ENCODE results near the gene ANKRD10.

DNA sequence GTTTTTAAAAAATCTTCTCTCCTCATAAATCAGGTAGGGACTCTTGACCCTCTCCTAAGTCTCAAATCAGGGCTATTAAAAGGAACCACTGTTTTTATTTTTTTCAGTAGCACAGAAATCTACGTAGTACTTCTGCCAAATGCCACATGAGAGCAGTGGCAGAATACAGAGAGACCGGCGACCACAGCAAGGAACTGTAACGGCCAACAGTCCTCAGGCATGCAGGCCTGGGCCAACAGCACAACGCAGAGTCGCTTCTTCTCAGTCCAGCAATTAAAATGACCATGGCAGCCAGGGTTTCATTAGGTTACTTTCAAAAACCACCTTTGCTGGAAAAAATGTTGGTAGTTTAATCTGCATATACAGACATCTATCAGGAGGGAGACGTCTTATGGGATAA lies 34.2 kb downstream of the ANKRD10 start:
- TF ChIP-seq, protein P1, sequence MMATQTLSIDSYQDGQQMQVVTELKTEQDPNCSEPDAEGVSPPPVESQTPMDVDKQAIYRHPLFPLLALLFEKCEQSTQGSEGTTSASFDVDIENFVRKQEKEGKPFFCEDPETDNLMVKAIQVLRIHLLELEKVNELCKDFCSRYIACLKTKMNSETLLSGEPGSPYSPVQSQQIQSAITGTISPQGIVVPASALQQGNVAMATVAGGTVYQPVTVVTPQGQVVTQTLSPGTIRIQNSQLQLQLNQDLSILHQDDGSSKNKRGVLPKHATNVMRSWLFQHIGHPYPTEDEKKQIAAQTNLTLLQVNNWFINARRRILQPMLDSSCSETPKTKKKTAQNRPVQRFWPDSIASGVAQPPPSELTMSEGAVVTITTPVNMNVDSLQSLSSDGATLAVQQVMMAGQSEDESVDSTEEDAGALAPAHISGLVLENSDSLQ (IDR thresholded peaks at IDR 0.05), result no peak
- TF ChIP-seq HDGF (IDR thresholded peaks at IDR 0.05; ENCODE audit: borderline replicate concordance) (no peak), SUZ12 (IDR thresholded peaks at IDR 0.05) (no peak)

All from HEK293T (cell line).